Endothelial cell (in vitro differentiated cells): ENCODE data around the gene MMP25. TPM values are rescaled to one million over a fixed set of nuclear protein-coding genes. Genes with fewer than 3 reads are reported as not detected.

Experiments
- DNase-seq: peaks from one replicate; pipeline ENCODE4 v3.0.0; 2021; ENCODE audit warnings: low spot score
- H3K27ac Mint-ChIP-seq: one replicate; pipeline ENCODE4 v1.8.0; 2021; ENCODE audit warnings: mixed read lengths, inconsistent platforms; ENCODE audit not compliant: unreplicated experiment
- H3K27me3 Mint-ChIP-seq: one replicate; pipeline ENCODE4 v1.8.0; 2021; ENCODE audit warnings: mild to moderate bottlenecking, moderate library complexity, mixed read lengths, inconsistent platforms; ENCODE audit not compliant: unreplicated experiment
- H3K36me3 Mint-ChIP-seq: one replicate; pipeline ENCODE4 v1.8.0; 2021; ENCODE audit warnings: mild to moderate bottlenecking, low read depth, mixed read lengths, inconsistent platforms; ENCODE audit not compliant: unreplicated experiment
- H3K4me1 Mint-ChIP-seq: one replicate; pipeline ENCODE4 v1.8.0; 2021; ENCODE audit warnings: mild to moderate bottlenecking, mixed read lengths, inconsistent platforms; ENCODE audit not compliant: unreplicated experiment
- H3K4me3 Mint-ChIP-seq: one replicate; pipeline ENCODE4 v1.8.0; 2021; ENCODE audit warnings: mild to moderate bottlenecking, mixed read lengths, inconsistent platforms; ENCODE audit not compliant: unreplicated experiment
- H3K9me3 Mint-ChIP-seq: one replicate; pipeline ENCODE4 v1.8.0; 2021; ENCODE audit warnings: mixed read lengths, inconsistent platforms; ENCODE audit not compliant: unreplicated experiment
- CTCF ChIP-seq: fragments of 200-600 bp; sonication (generic); IDR thresholded peaks from one replicate; pipeline ENCODE4 v1.5.0; 2021; ENCODE audit warnings: antibody characterized with exemption; ENCODE audit not compliant: unreplicated experiment
- total RNA-seq: library from RNA; stranded (reverse); fragmentation: NEBNext Ultra II Directional; extraction: Animal tissue kit (Norgen Biotek cat#: 25700); gene quantifications from one replicate; pipeline ENCODE4 v1.2.1, GENCODE V29; 2021; ENCODE audit not compliant: unreplicated experiment

Gene MMP25
- total RNA-seq, 1 donor from 2014 or later: 5.4 TPM

DNA sequence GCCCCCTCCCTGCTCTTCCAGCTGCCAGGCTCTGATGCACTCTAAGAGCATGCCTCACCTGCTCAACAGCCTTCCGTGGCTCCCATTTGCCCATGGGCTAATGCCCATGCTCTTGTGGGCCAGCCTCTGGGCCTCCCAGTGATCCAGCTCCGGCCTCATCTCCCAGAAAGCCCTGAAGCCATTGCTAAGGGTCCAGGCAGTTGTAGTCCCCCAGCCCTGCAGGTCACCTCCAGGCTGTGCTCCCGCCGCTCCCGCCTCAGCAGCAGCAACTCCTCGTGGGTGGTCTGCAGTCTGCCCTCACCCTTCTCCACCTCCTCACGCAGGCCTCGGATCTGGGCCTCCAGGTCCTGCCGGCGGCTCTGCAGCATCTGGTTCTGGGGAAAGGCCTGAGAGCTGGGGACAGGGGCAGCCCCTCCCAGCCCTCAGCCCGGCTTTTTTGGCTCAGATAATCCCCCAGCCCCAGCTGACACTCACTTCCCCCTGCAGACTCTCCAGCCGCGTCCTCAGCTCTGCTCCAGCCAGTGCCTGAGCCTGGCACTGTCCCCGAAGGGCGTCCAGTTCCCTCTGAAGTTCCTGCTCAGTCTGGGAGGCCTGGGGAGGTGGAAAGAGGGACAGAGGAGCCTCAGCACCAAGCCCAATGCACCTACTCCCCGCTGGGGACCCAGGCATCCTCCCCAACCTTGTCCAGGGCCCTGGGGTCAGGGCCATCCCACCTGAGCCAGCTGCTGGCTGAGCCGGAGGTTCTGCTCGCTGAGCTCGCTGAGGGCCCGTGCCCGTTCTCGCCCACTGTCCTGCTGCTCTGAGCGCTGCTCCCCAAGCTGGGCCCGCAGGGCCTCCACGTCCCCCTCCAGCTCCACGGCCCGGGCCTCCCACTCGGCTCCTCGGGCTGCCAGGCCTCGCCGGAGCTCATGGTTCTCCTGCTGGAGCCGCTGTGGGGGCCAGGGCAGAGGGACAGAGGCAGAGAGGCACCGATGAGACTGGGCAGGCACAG lies 15.8 kb upstream of the MMP25 start:
- TF ChIP-seq CTCF: no peak
- H3K27me3 Mint-ChIP-seq: peaks cover 17% of the 10 kb centered on the region
- no peak for DNase-seq
- H3K36me3 Mint-ChIP-seq: peaks cover 6% of the 10 kb centered on the region
- H3K4me3 Mint-ChIP-seq: no peak overlapping the region
- H3K27ac Mint-ChIP-seq: no peak overlapping the region
- H3K9me3 Mint-ChIP-seq: no peaks in the 10 kb centered on the region
- peaks cover 3% of the 10 kb centered on the region for H3K4me1 Mint-ChIP-seq

DNA sequence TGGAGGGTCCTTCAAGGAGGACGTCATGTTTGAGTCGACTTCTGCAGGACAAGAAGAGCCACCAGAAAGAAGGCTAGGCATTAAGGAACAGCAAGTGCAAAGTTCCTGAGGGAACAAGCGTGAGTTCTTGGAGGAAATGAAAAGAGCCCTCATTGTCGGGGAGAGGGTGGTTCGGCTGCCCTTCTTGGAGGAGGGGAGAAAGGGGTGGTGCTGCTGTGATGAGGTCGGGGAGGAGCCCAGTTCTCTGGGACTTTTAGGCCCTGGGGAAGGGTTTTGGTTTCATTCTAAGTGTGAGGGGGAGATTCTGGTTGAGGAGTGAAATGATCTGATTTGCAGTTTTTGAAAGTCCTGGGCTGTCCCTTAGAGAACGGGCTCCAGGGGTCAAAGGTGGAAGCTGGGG lies 13.7 kb upstream of the MMP25 start:
- Mint-ChIP-seq H3K27me3 (peaks cover 25% of the 10 kb centered on the region), H3K36me3 (peaks cover 4% of the 10 kb centered on the region), H3K4me1 (peaks cover 6% of the 10 kb centered on the region), H3K4me3 (no peak overlapping the region), H3K27ac (no peak overlapping the region), H3K9me3 (no peaks in the 10 kb centered on the region)
- no peak for TF ChIP-seq CTCF
- no peak for DNase-seq

GRCh38 chr16:3035289-3035971 lies 10.9 kb upstream of the MMP25 start:
- Mint-ChIP-seq H3K9me3 (no peaks in the 10 kb centered on the region), H3K4me1 (peaks cover 6% of the 10 kb centered on the region), H3K4me3 (no peak overlapping the region), H3K27ac (no peak overlapping the region), H3K36me3 (peaks cover 4% of the 10 kb centered on the region), H3K27me3 (peaks cover 23% of the 10 kb centered on the region)
- no peak for DNase-seq
- no peak for TF ChIP-seq CTCF

DNA sequence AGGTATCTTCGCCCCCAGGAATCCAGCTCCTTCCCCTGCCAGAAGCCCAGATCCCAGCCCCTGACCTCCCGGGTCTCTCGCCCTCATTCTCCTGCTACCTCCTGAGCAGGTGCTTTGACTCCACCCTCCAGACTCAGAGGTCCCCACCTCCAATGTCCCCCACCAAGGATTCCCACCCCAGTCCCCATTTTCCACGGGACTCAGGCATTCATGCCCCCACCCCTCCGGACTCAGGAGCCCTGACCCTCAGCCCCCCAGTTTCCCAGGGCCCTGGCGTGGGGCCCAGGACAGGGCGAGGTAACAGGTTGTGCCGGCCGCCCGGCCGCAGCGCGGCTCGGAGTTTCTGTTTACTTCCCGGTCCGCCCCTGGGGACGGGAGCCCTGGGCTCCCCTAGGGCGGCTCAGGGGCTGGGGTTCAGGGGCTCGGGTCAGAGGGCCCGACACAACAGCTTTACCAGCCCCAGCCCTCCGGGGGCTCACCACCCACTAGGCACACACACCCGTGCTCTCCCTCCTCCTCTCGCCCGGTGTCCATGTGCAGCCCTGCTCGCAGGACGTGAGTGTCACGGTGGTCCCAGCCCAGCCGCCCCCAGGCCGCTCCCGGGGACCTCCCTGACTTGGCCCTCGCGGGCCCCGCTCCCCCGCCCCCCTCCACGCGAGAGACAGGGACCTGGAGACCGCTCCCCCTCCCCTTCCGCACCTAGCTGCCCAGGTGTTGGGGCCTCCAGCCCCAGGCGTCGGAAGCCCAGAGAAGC lies 10.2 kb upstream of the MMP25 start:
- H3K4me3 Mint-ChIP-seq: no peak overlapping the region

More for the DNA sequence above, 10.2 kb upstream of the MMP25 start:
- DNase-seq: no peak
- no peak for TF ChIP-seq CTCF
- no peaks in the 10 kb centered on the region for H3K9me3 Mint-ChIP-seq
- H3K4me1 Mint-ChIP-seq: peaks cover 6% of the 10 kb centered on the region
- no peak overlapping the region for H3K27ac Mint-ChIP-seq
- H3K27me3 Mint-ChIP-seq: peaks cover 20% of the 10 kb centered on the region
- H3K36me3 Mint-ChIP-seq: peaks cover 4% of the 10 kb centered on the region
